Sigmoid colon (tissue), 7 donors: ENCODE measurements around the gene NT5M. TPM values are rescaled to one million over a fixed set of nuclear protein-coding genes. Genes with fewer than 3 reads are reported as not detected.

ENCODE experiments used
- DNase-seq: peaks from one replicate; pipeline ENCODE4 v3.0.0-alpha.2; 2019
- H3K27ac ChIP-seq, 4 donors: fragments of 200-600 bp; sonication (generic); one replicate each; pipeline ENCODE4 v1.5.1; 2016 to 2019; ENCODE audit warnings: mild to moderate bottlenecking in 1 of 4
- H3K27me3 ChIP-seq, 3 donors: fragments of 200-600 bp; sonication (generic); one replicate each; pipeline ENCODE4 v1.5.1; 2019; ENCODE audit warnings: mild to moderate bottlenecking in 1 of 3
- H3K36me3 ChIP-seq, 4 donors: fragments of 200-600 bp; sonication (generic); one replicate each; pipeline ENCODE4 v1.5.1; 2016 to 2019
- H3K4me1 ChIP-seq, 4 donors: fragments of 200-600 bp; sonication (generic); one replicate each; pipeline ENCODE4 v1.5.1; 2017 to 2019
- H3K4me3 ChIP-seq, 4 donors: fragments of 200-600 bp; sonication (generic); one replicate each; pipeline ENCODE4 v1.5.1; 2017 to 2019; ENCODE audit warnings: mild to moderate bottlenecking in 2 of 4, moderate library complexity in 1 of 4
- H3K9me3 ChIP-seq, 4 donors: fragments of 200-600 bp in 3 of 4; sonication (generic) in 3 of 4; one replicate each; pipeline versions ENCODE4 v1.5.1 to v1.6.1; 2013 to 2019
- EP300 ChIP-seq, 4 donors: sonication (generic); formaldehyde crosslinking; IDR thresholded peaks; one replicate each; pipeline ENCODE4 v1.6.1; 2017; ENCODE audit warnings: antibody characterized with exemption in 4 of 4
- POLR2A ChIP-seq, 2 donors: fragments of 450-650 bp; IDR thresholded peaks; one replicate each; pipeline ENCODE4 v1.6.1; 2016; ENCODE audit warnings: antibody characterized with exemption in 2 of 2, mild to moderate bottlenecking in 2 of 2, moderate library complexity in 2 of 2
- POLR2AphosphoS5 ChIP-seq, 4 donors: sonication (generic); formaldehyde crosslinking; IDR thresholded peaks; one replicate each; pipeline ENCODE4 v1.6.1; 2017; ENCODE audit warnings: antibody characterized with exemption in 4 of 4
- WGBS, 2 donors: extraction: QIAGEN DNeasy Blood & Tissue Kit; methylation state at CpG; one replicate each; pipeline ENCODE4 v1.1.7; 2013; 5-methylcytosine and 5-hydroxymethylcytosine counted together
- intact Hi-C: fragments of 100-400 bp; cut with DNase I; formaldehyde crosslinking; loops from one replicate; pipeline ENCODE4 v1.15.1; 2023
- polyA plus RNA-seq, 3 donors: library from polyadenylated mRNA; stranded (reverse); fragments of 200-250 nt; gene quantifications; one replicate each; pipeline ENCODE4 v1.2.3, GENCODE V29; 2013
- total RNA-seq, 4 donors: library from RNA; depleted of rRNA; stranded (reverse); fragments of >200 nt; gene quantifications; one replicate each; pipeline ENCODE4 v1.1.0, GENCODE V29; 2016
- TF ChIP-seq, protein P1 (sequence below), 4 experiments: fragments of 450-650 bp in 3 of 4; fragments of 200-600 bp in 1 of 4; IDR thresholded peaks; one replicate each; pipeline ENCODE4 v1.5.1; 2016 to 2019; ENCODE audit warnings: antibody characterized with exemption in 4 of 4, mild to moderate bottlenecking in 3 of 4, moderate library complexity in 2 of 4
- donor health status: healthy with polysubstance abuse.
- donor health status: Bipolar disorder and iron deficiency.
- donor health status: healthy.

NT5M gene
- total and polyA plus RNA-seq, 7 donors: 0.92 to 5.8 (median 4.3) TPM

DNA sequence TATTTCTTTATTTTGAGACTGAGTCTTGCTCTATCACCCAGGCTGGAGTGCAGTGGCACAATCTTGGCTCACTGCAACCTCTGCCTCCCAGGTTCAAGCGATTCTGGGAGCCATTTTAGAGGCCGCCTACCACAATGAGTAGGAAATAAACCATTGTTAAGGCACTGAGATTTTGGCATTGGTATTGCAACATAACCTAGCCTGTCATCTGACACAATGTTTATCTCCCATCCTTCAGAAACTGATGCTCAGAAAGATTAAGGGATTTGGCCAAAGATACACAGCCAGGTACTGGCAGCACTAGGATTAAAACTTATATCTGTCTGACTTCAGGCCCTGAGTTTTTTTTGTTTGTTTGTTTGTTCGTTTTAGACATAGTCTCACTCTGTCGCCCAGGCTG, 14.1 kb upstream of the NT5M start:
- Histone ChIP-seq H3K4me1 (no peaks in the 10 kb centered on the region), H3K27ac (no peak overlapping the region), H3K27me3 (no peaks in the 10 kb centered on the region), H3K36me3 (no peaks in the 10 kb centered on the region), H3K9me3 (no peaks in the 10 kb centered on the region), H3K4me3 (no peak overlapping the region)
- intact Hi-C loops: no loop called here
- TF ChIP-seq, protein P1, sequence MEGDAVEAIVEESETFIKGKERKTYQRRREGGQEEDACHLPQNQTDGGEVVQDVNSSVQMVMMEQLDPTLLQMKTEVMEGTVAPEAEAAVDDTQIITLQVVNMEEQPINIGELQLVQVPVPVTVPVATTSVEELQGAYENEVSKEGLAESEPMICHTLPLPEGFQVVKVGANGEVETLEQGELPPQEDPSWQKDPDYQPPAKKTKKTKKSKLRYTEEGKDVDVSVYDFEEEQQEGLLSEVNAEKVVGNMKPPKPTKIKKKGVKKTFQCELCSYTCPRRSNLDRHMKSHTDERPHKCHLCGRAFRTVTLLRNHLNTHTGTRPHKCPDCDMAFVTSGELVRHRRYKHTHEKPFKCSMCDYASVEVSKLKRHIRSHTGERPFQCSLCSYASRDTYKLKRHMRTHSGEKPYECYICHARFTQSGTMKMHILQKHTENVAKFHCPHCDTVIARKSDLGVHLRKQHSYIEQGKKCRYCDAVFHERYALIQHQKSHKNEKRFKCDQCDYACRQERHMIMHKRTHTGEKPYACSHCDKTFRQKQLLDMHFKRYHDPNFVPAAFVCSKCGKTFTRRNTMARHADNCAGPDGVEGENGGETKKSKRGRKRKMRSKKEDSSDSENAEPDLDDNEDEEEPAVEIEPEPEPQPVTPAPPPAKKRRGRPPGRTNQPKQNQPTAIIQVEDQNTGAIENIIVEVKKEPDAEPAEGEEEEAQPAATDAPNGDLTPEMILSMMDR (IDR thresholded peaks at IDR 0.05): no peak
- no peak for TF ChIP-seq EP300 (IDR thresholded peaks at IDR 0.05)
- no peak for TF ChIP-seq POLR2A (IDR thresholded peaks at IDR 0.05)
- TF ChIP-seq POLR2AphosphoS5 (IDR thresholded peaks at IDR 0.05): no peak
- DNase-seq: no peak
- WGBS, 2 donors: 90 to 91% methylated on average over 4 of the region's 4 CpGs

DNA sequence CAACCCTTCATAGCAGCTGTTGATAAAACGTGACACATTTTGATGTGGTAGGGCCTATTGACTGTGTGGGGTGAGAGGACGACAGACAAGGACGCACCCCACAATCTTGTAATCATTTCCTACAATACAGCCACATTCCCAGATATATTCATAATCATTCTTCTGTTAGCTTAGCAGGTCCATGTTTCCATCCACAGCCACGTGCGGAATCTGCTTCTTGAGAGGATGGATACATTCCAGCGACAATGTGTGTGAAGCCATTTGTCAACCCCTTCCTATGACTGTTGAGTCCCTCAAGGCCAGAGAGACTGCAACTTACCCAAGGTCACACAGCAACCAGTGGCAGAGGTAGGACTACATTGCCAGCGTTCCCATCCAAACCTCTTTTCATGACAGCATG, 13.5 kb upstream of the NT5M start:
- DNase-seq: no peak
- no peaks in the 10 kb centered on the region for H3K36me3 ChIP-seq
- H3K27ac ChIP-seq: no peak overlapping the region
- intact Hi-C loops: no loop called here
- WGBS, 2 donors: 84 to 85% methylated on average over 7 of the region's 7 CpGs
- H3K9me3 ChIP-seq: no peaks in the 10 kb centered on the region
- TF ChIP-seq POLR2AphosphoS5 (IDR thresholded peaks at IDR 0.05) (no peak), EP300 (IDR thresholded peaks at IDR 0.05) (no peak)
- TF ChIP-seq, protein P1 (IDR thresholded peaks at IDR 0.05): no peak
- no peaks in the 10 kb centered on the region for H3K4me1 ChIP-seq
- H3K4me3 ChIP-seq: no peak overlapping the region
- no peaks in the 10 kb centered on the region for H3K27me3 ChIP-seq

DNA sequence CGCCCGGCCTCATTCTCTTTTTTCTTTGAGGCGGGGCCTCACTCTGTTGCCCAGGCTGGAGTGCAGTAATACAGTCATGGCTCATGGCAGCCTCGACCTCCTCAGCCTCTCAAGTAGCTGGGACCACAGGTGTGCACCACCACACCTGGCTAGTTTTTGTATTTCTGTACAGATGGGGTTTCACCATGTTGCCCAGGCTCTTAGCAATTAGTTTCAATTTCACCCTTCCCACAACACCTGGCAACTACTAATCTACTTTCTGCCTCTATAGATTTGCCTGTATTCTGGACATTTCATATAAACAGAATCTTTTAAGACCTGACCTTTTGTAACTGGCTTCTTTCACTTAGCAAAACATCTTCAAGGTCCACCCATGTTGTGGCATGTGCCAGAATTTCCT, 8.0 kb upstream of the NT5M start:
- no peak for DNase-seq
- no peak overlapping the region for H3K4me3 ChIP-seq
- H3K27me3 ChIP-seq: no peaks in the 10 kb centered on the region
- H3K36me3 ChIP-seq: no peaks in the 10 kb centered on the region
- no peak overlapping the region for H3K27ac ChIP-seq
- WGBS, 2 donors: 89 to 90% methylated on average over 4 of the region's 4 CpGs
- TF ChIP-seq, protein P1 (IDR thresholded peaks at IDR 0.05): no peak
- TF ChIP-seq POLR2A (IDR thresholded peaks at IDR 0.05) (no peak), POLR2AphosphoS5 (IDR thresholded peaks at IDR 0.05) (no peak), EP300 (IDR thresholded peaks at IDR 0.05) (no peak)
- intact Hi-C loops: no loop called here
- H3K4me1 ChIP-seq: peaks cover 0 to under 1% (median 0%) of the 10 kb centered on the region in 4 donors
- H3K9me3 ChIP-seq: no peaks in the 10 kb centered on the region

DNA sequence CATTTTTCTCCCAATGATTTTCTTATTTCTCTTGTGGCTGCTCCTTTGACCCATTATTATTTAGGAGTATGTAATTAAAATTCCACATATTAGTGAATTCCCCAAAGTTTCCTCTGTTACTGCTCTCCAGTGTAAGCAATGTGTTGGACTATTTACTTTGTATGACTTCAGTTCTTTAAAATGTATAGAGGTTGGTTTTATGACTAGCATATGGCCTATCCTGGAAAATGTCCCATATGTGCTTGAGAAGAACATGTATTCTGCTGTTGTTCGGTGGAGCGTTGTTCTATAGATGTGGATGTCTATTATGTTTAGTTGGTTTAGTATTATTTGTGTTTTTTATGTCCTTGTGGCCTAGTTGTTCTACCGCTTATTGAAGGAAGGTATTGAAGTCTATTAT, 6.0 kb upstream of the NT5M start:
- Histone ChIP-seq H3K9me3 (no peaks in the 10 kb centered on the region), H3K36me3 (no peaks in the 10 kb centered on the region), H3K27ac (no peak overlapping the region), H3K27me3 (no peaks in the 10 kb centered on the region), H3K4me3 (no peak overlapping the region), H3K4me1 (peaks cover 0 to 11% (median 8%) of the 10 kb centered on the region in 4 donors)
- intact Hi-C loops: no loop called here
- 80 to 85% methylated on average over 3 of the region's 3 CpGs for WGBS, 2 donors
- DNase-seq: no peak
- TF ChIP-seq, protein P1 (IDR thresholded peaks at IDR 0.05): no peak
- TF ChIP-seq POLR2AphosphoS5 (IDR thresholded peaks at IDR 0.05): no peak
- no peak for TF ChIP-seq EP300 (IDR thresholded peaks at IDR 0.05)
- TF ChIP-seq POLR2A (IDR thresholded peaks at IDR 0.05): no peak

DNA sequence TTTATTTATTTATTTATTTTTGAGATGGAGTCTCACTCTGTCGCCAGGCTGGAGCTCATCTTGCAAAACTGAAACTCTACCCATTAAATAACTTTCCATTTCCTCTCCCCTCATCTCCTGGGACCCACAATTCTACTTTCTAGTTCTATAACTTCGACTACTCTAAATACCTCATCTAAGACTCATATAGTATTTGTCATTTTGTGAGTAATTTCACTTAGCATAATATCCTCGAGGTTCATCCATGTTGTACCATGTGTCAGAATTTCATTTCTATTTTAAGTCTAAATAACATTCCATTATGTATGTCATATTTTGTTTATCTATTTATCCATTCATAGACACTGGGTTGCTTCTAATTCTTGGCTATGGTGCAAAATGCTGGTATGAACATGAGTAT, 5.1 kb upstream of the NT5M start:
- 49 to 73% methylated on average over 3 of the region's 3 CpGs for WGBS, 2 donors
- TF ChIP-seq, protein P1 (IDR thresholded peaks at IDR 0.05): no peak
- TF ChIP-seq POLR2AphosphoS5 (IDR thresholded peaks at IDR 0.05): no peak
- no peak for TF ChIP-seq EP300 (IDR thresholded peaks at IDR 0.05)
- no peak for TF ChIP-seq POLR2A (IDR thresholded peaks at IDR 0.05)
- Histone ChIP-seq H3K4me1 (peaks cover 0 to 11% (median 8%) of the 10 kb centered on the region in 4 donors), H3K4me3 (no peak overlapping the region), H3K27ac (no peak overlapping the region), H3K27me3 (no peaks in the 10 kb centered on the region), H3K9me3 (no peaks in the 10 kb centered on the region), H3K36me3 (no peaks in the 10 kb centered on the region)
- no peak for DNase-seq
- intact Hi-C loops: no loop called here
